Muscle of leg (tissue), 11 donors: ENCODE data around the gene KCNJ4. TPM values are rescaled to one million over a fixed set of nuclear protein-coding genes. Genes with fewer than 3 reads are reported as not detected.

Experiments
- DNase-seq: peaks from one replicate; pipeline ENCODE4 v3.0.0; 2013
- H3K27ac ChIP-seq: one replicate; pipeline ENCODE4 v1.5.1; 2013; ENCODE audit warnings: mild to moderate bottlenecking, low read length, control low read depth
- H3K27me3 ChIP-seq: one replicate; pipeline ENCODE4 v1.6.1; 2013; ENCODE audit warnings: low read length; ENCODE audit not compliant: control insufficient read depth, insufficient read depth
- H3K36me3 ChIP-seq: one replicate; pipeline ENCODE4 v1.6.1; 2013; ENCODE audit warnings: low read length; ENCODE audit not compliant: control insufficient read depth, insufficient read depth
- H3K4me1 ChIP-seq: one replicate; pipeline ENCODE4 v1.6.1; 2013; ENCODE audit warnings: low read length; ENCODE audit not compliant: control insufficient read depth, insufficient read depth
- H3K4me3 ChIP-seq: one replicate; pipeline ENCODE4 v1.5.1; 2013; ENCODE audit warnings: low read length, control low read depth
- H3K9me3 ChIP-seq: replicated peaks from 2 replicates; pipeline ENCODE4 v1.6.1; 2013; ENCODE audit warnings: low read depth, low read length; ENCODE audit not compliant: control insufficient read depth
- WGBS: methylation state at CpG from one replicate; pipeline ENCODE4 v1.1.5; 2013; ENCODE audit warnings: missing lambda C conversion rate; ENCODE audit not compliant: insufficient coverage; 5-methylcytosine and 5-hydroxymethylcytosine counted together
- polyA plus RNA-seq, 8 donors: library from polyadenylated mRNA; unstranded; fragments of 120-200 nt; gene quantifications; one replicate each; pipeline versions ENCODE4 v1.2.1 to v1.2.3, GENCODE V29; 2013; ENCODE audit warnings: inconsistent platforms in 1 of 8, low replicate concordance in 1 of 8; ENCODE audit not compliant: insufficient read length in 8 of 8, insufficient read depth in 1 of 8
- total RNA-seq: library from RNA; stranded (reverse); fragments of 120-200 nt; gene quantifications from one replicate; pipeline ENCODE4 v1.2.4, GENCODE V29; 2013

The KCNJ4 gene
- total and polyA plus RNA-seq, 9 donors, result 0.27 to 0.80 (median 0.37) TPM

DNA sequence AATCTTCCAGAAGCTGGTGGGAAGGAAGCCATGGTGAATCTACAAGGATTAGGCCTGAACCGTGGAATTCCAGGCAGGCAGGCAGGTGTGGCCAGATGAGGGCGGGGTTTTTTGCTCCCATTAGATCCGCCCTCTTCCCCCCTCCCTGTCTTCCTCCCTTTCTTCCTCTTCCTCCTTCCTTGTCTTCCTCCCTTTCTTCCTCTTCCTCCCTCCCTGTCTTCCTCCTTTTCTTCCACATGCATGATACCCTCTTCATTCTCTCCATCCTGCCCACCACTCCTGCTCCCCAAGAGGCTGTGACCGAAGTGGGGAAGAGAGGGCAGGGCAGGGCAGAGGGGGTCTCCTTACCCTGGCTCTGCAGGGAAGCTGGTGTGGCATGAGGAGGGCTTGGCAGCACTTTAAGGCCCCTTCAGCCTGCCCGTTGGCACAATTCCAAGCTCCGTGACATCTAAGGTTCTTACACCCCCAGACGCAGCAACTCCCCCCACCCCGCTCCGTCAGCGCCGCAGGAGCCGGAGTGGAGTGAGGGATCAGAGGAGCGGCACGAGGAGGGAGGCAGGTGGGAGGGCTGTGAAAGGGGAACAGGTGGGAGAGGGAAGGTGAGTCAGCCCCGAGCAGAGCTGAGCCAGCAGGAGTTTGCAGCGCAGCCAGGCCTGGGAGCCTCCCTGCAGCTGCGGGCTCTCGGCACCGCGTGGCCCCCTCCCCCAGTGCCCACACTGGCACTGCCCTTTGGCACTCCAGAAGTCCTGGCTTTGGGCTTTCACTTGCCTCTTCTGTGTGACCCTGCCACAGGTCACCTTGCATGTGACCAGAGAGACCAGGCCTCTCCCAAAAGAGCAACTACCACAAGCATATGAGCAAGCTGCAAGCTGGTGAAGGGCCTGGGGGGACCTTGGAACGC, 32.1 kb downstream of the KCNJ4 start:
- Histone ChIP-seq H3K4me3 (no peak overlapping the region), H3K36me3 (no peaks in the 10 kb centered on the region), H3K27ac (no peak overlapping the region), H3K4me1 (peaks cover 6% of the 10 kb centered on the region), H3K27me3 (no peaks in the 10 kb centered on the region), H3K9me3 (no peaks in the 10 kb centered on the region)
- no peak for DNase-seq
- 53% methylated on average over 8 of the region's 21 CpGs for WGBS

DNA sequence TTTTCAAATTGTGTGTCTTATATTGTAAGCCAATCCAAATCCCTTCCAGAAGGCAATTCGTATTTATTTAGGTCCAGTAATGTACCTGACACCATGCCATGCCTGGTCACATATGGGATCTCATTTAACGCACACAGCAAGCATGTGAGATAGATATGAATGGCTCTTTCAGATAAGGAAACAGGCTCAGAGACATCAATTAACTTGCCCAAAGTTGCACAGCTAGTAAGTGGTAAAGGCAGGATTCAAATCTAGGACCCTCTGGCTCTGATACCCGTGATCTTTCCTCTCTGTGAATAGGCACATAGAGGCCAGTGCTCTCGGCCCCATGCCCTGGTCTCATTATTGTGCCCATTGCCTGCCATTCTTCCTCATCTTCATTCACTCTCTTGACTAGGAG, 34.3 kb downstream of the KCNJ4 start:
- Histone ChIP-seq H3K9me3 (no peaks in the 10 kb centered on the region), H3K27me3 (no peaks in the 10 kb centered on the region), H3K36me3 (no peaks in the 10 kb centered on the region), H3K4me3 (no peak overlapping the region), H3K27ac (no peak overlapping the region), H3K4me1 (peaks cover 11% of the 10 kb centered on the region)
- WGBS, result 83% methylated on average over 1 of the region's 4 CpGs
- no peak for DNase-seq

DNA sequence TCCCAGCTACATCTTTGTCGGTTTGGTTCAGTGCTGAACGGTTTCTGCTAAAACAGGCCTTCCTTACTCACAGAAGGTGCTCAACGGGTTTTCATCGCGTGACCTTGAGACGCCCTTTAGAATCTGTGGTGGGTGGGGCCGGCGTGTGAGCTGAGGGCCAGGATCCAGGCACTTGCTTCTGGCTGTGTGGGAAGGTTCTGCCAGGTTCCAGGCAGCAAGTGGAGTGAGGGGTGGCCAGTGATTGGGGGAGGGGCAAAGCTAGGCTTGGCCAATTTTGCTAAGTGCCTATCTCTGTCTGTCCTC, 35.2 kb downstream of the KCNJ4 start:
- 33% methylated on average over 2 of the region's 8 CpGs for WGBS
- DNase-seq, result no peak
- no peak overlapping the region for H3K27ac ChIP-seq
- H3K27me3 ChIP-seq, result no peaks in the 10 kb centered on the region
- H3K9me3 ChIP-seq, result no peaks in the 10 kb centered on the region
- no peaks in the 10 kb centered on the region for H3K36me3 ChIP-seq
- peaks cover 19% of the 10 kb centered on the region for H3K4me1 ChIP-seq
- no peak overlapping the region for H3K4me3 ChIP-seq

DNA sequence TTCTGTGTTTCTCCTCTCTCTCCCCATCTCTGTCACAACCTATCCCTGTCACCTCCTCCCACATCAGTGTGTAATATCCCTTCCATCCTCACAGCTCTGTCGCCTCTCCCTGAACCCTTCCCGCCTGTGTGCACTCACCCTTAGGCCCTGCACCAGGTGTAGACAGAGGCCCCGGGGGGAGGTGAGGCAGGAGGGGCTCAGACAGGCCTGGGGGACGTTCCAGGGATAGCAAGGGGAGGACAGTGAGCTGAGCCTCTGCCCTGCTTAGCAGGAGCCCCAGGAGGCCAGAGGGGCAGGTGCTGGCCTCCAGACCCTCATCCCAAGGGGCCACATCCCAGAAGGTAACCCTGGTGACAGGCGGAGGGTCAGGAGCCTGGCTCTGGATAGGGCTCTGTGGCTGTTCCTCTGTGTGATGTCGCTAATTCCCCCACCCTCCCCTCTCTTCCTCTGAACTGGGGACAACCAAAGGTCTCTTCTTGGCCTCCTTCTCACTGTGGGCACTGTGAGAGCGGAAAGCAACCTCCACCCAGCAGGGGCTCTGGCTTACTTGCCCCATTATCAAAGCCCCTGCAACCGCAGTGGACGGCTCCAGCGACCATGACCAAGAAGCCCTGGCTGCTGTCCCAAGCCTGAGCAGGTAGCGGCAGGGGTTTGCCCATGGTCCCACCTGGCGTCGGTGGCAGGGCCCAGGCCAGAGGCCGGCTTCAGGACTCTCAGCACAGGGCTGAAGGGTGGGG, 35.7 kb downstream of the KCNJ4 start:
- H3K36me3 ChIP-seq, result no peaks in the 10 kb centered on the region
- H3K27ac ChIP-seq, result no peak overlapping the region
- no peak for DNase-seq
- no peaks in the 10 kb centered on the region for H3K27me3 ChIP-seq
- WGBS, result 83% methylated on average over 7 of the region's 14 CpGs
- peaks cover 19% of the 10 kb centered on the region for H3K4me1 ChIP-seq
- no peaks in the 10 kb centered on the region for H3K9me3 ChIP-seq
- H3K4me3 ChIP-seq, result no peak overlapping the region

DNA sequence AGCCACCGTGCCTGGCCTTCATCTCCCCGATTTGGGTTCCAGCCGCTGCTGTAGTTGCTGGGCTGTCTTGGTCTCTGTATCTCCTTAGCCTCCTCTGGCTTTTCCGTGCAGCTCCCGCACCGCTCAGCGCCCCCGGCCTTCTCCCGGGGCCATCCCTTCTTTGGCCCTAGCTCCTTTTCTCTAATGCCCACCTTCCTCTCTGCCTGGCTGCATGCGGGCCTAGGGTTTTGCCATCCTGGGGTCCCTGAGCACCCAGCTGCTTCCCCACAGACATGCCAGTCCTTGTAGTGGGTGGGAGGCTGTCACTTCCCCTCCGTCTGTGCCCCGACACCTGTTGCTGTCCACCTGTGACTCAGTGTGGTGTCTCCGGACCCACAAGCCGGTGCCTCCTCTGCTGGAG, 36.4 kb downstream of the KCNJ4 start:
- no peaks in the 10 kb centered on the region for H3K9me3 ChIP-seq
- H3K4me3 ChIP-seq, result no peak overlapping the region
- H3K4me1 ChIP-seq, result peaks cover 25% of the 10 kb centered on the region
- H3K27ac ChIP-seq, result no peak overlapping the region
- no peaks in the 10 kb centered on the region for H3K27me3 ChIP-seq
- no peak for DNase-seq
- WGBS, result 71% methylated on average over 14 of the region's 14 CpGs
- no peaks in the 10 kb centered on the region for H3K36me3 ChIP-seq

DNA sequence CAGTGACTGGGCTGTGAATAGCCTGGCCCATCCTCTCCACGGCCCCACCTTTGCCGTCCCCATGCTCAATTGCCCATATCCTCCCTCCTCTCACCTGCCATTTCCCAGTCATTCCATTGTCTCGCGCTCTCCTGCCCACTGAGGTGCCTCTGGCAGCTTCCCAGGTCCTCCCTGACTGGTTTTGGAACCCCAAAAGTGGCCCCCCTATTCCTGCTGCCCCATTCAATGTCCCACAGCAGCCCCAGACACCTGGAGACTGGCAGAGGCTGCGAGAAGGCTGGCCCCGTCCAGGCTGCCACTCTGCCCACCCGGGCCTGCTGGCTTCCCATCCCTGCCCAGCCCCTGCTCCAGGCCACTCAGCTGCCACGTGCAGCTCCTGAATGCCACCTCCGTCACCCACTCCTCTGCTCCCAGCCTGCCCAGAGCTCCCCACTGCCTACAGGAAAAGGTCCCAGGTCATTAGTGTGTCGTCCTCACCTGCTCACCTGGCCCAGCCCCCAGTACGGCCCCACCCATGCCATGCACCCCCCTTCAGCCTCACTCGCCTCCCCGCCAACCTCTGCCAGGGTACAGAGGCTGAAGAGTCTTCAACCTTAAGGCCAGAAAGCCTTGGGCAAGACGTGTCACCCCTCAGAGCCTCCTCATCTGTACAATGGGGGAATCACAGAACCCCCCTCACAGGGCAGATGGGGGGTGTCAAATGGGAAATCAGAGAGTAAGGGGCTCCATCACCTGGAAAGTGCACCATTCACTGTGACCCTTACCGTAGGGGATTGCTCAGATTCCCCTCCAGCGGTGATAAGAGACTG, 37.5 kb downstream of the KCNJ4 start:
- H3K27ac ChIP-seq, result no peak overlapping the region
- H3K27me3 ChIP-seq, result peaks cover 1% of the 10 kb centered on the region
- H3K4me3 ChIP-seq, result no peak overlapping the region
- no peaks in the 10 kb centered on the region for H3K36me3 ChIP-seq
- peaks cover 30% of the 10 kb centered on the region for H3K4me1 ChIP-seq
- no peaks in the 10 kb centered on the region for H3K9me3 ChIP-seq
- 76% methylated on average over 12 of the region's 16 CpGs for WGBS
- no peak for DNase-seq

DNA sequence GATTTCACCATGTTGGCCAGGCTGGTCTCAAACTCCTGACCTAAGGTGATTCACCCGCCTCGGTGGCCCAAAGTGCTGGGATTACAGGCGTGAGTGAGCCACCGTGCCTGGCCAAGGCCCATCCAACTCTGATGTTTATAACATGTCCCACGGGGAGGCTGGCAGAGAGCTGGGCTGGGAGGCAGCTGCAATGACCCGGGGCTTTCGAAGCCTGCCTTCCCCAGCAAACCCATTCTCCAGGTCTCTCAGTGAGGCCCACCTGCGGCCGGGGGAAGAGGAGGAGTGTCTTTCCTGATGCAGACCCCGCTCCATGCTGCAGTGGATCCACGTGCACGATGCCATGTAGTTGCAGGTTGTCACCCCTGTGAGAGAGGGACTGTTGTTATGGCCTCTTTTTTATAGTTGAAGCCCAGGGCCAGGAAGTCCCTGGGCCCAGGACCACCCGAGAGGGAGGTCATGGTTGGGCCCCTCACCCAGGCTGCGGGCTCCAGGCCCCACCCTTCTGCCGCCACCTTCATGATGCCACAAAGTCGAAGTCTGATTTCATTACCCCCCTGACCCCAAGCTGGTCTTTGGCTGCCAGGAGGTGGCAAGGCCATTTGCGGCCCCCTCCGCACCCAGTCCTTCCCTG, 38.3 kb downstream of the KCNJ4 start:
- no peaks in the 10 kb centered on the region for H3K36me3 ChIP-seq
- H3K27ac ChIP-seq, result no peak overlapping the region
- H3K27me3 ChIP-seq, result peaks cover 3% of the 10 kb centered on the region
- DNase-seq, result no peak
- peaks cover 32% of the 10 kb centered on the region for H3K4me1 ChIP-seq
- WGBS, result 82% methylated on average over 9 of the region's 18 CpGs
- no peak overlapping the region for H3K4me3 ChIP-seq
- H3K9me3 ChIP-seq, result no peaks in the 10 kb centered on the region

DNA sequence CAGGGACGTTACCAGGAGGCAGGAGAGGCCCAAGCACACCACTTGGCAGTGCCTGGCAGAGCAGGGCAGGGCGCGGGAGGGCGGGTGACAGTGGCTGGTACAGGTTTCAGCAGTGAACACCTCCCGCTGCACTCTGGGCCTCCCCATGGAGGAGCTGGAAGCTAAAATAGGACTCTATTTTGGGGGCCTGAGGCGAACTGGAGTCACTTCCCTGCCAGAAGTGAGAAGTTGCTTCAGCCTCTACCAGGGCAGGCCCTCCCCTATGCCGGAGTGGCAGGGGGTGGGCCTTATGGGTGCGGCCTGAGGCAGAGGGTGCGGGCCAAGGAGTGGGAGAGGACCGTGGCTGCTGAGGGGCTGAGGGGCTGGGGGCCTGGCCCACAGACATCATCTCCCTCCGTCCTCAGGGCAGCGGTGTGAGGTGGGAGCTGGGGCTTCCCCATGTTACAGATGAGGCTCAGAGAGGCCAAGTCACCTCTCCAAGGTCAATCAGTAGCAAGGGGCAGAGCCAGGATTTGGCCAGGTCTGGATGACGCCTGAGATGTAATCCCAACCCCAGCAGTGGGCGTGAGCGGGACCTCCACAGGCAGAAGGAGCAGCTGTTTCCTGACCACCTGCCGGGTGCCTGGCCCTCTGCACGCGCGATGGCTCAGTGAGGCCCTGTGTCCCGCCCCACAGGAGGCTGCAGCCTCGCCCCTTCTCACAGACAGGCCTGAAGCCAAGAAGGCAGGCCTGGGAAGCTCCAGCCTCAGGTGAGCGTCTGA, 39.3 kb downstream of the KCNJ4 start:
- H3K4me3 ChIP-seq, result no peak overlapping the region
- H3K4me1 ChIP-seq, result peaks cover 32% of the 10 kb centered on the region
- H3K27ac ChIP-seq, result peak overlapping the region; percentile 15
- 51% methylated on average over 17 of the region's 22 CpGs for WGBS
- no peaks in the 10 kb centered on the region for H3K9me3 ChIP-seq
- peaks cover 3% of the 10 kb centered on the region for H3K27me3 ChIP-seq
- H3K36me3 ChIP-seq, result no peaks in the 10 kb centered on the region
- DNase-seq, result peak; percentile 40

DNA sequence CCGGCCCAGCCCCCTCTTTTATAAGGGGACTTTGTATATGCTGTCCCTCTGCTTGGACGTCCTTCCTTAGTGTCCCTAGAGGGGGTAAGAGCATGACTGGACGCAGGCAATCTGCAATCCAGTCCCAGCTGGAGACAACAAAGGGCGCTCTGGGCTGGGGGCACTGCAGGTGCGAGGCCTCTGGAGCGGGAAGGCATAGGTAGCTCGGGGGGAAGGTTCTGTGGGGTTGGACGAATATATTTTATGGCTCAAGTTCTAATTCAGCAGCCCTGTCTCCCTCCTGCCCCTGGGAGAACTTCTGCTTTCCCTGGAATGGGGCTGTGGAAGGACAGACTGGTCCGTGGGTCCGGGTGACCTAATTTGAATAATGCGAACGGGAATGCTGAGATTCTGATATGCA, 40.0 kb downstream of the KCNJ4 start:
- Histone ChIP-seq H3K9me3 (no peaks in the 10 kb centered on the region), H3K4me3 (no peak overlapping the region), H3K27ac (no peak overlapping the region), H3K36me3 (no peaks in the 10 kb centered on the region), H3K4me1 (peaks cover 32% of the 10 kb centered on the region), H3K27me3 (peaks cover 3% of the 10 kb centered on the region)
- 74% methylated on average over 7 of the region's 12 CpGs for WGBS
- DNase-seq, result no peak
